ENCODE measurements around the gene STX1A.
"Not testable (repeated sequence)": the region's sequence is repeated elsewhere in the genome, so short reads cannot be mapped to it uniquely, and the experiment has no call there.

Gene STX1A

GRCh38 chr7:73683056-73683787 lies 36.2 kb downstream of the STX1A start, which contains the start of the genes BUD23 and DNAJC30:
TSS of gene BUD23 (plus strand) at chr7:73683597. CDS start at chr7:73683626, 29 bp downstream.
TSS of gene DNAJC30 (minus strand) at chr7:73683453. CDS start at chr7:73683423, 30 bp downstream.
- DNase-seq (ENCODE audit: low read depth in 2 of 2) = peak; percentile 98

DNA sequence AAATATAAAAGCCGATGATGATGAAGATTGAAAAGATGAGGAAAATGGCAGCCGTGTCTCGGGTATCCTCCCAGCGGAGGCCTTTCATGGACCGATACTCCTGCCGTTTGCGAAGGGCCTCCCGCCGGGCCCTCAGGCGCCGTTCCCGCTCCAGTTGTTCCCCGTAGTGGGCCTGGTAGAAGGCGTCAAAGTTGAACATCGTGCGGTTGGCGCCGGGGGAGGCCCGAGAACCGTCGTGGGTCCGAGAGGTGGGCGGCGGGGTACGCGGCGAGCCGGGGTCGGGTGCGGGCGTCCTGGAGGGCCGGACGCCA lies 36.8 kb downstream of the STX1A start:
- DNase-seq (ENCODE audit: low read depth in 2 of 2) = no peak

- DNase-seq (ENCODE audit: low read depth in 2 of 2) = no peak
These were observed 38.4 kb downstream of the STX1A start for GRCh38 chr7:73681031-73681430.

DNA sequence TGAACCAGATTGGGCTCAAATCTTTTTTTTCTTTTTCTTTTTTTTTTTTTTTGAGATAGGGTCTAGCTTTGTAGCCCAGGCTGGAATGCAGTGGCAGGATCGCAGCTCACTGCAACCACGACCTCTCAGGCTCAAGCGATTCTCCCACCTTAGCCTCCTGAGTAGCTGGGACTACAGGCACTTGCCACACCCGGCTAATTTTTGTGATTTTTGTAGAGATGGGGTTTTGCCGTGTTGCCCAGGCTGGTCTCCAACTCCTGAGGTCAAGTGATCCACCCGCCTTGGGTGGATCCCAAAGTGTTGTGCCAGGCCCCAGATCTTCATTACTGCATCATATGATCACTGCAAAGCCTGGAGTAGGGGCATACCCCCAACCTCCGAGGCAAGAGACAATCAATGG lies 39.0 kb downstream of the STX1A start:
- no peak for DNase-seq (ENCODE audit: low read depth in 2 of 2)

DNA sequence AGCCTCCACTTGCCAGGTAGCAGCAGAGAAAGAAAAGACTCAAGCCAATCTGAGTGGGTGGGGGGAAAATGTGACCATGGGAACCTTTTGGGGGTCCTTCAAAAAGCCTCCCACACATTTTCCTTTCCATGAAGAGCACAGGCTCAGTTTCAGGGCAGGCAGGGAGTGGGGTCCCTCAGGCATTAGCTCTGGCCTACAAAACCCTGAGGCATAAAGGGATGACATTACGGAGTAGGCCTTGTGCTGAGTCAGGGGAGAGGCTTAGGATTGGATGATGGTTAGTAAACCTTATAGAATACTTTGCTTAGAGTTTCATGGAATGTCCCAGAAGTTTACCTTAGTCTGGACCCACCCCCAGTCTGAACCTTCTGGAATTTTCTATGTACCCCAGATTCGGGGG lies 39.8 kb downstream of the STX1A start:
- DNase-seq (ENCODE audit: low read depth in 2 of 2) = no peak

DNA sequence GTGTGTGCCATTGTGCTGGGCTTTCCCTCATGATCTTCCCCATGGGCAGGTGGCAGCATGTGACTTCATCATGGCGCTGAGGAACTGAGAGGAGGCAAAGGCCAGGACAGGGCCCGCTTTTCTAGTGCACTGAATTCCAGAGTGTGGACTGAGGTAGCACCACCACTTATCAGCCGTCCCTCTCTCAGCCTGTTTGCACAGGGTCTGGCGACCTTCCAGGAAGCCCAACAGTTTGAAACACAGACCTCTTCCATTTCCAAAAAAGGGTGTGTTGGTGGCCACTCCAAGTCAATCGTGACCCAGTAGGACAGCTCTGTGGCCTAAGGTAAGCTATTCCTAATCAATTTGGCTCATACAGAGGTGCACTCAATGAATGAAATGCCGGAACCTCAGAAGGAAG lies 40.6 kb downstream of the STX1A start:
- DNase-seq (ENCODE audit: low read depth in 2 of 2) = no peak

GRCh38 chr7:73676062-73676461 lies 43.4 kb downstream of the STX1A start:
- not testable (repeated sequence) for DNase-seq (ENCODE audit: low read depth in 2 of 2)

- DNase-seq (ENCODE audit: low read depth in 2 of 2) = no peak
These were observed 44.9 kb downstream of the STX1A start for GRCh38 chr7:73674468-73675124.

- no peak for DNase-seq (ENCODE audit: low read depth in 2 of 2)
These were observed 47.5 kb downstream of the STX1A start for GRCh38 chr7:73671857-73672445.

DNA sequence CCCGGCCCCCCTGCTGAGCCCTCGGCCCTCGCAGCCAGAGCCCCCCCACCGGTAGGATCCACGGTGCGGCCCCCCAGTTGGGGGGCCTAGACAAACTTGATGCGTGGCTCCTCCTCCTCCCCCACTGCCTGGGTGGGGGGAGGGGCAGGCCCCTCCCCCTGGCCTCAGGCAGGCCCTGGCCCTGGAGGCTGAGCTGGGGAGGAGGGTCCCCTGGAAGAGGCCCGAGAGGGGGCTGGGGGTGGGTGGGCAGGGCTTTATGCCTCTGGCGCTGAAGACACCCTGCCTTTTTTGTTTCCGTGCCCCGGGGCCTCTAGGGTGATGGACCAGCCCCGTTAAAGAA lies 48.2 kb downstream of the STX1A start:
- DNase-seq (ENCODE audit: low read depth in 2 of 2) = no peak

- no peak for DNase-seq (ENCODE audit: low read depth in 2 of 2)
These were observed 49.5 kb downstream of the STX1A start for GRCh38 chr7:73669858-73670385.

DNA sequence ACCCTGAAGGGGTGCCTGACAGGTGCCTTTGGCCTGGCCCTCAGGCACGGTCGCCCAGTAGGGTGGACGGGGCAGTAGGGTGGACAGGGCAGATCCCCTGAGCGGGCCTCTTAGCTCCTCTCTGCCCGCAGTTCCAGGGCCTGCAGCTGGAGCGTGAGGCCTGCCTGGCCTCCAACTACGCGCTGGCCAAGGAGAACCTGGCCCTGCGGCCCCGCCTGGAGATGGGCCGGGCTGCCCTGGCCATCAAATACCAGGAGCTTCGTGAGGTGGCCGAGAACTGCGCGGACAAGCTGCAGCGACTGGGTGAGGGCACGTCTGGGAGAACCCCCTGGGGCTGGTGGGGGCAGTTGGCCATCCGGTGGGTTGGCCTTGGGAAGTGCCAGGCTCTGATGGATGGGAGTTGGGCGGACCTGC lies 50.2 kb downstream of the STX1A start:
- no peak for DNase-seq (ENCODE audit: low read depth in 2 of 2)

DNA sequence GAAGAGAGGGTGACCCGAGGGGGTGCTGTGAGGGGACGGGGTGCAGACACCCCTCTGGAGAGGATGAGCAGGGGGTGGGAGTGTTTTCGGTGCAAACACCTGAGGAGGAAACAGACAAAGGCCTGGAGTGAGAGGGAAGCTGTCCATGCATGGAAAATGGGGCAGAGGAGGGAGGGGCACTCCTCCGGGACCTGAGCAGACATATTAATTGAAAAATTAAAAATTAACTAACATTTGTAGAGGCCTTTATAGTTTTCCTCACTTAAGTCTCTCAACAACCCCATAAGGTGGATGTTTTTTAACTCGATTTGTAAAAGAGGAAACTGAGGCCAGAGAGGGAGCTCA lies 50.6 kb downstream of the STX1A start:
- DNase-seq (ENCODE audit: low read depth in 2 of 2) = no peak

- DNase-seq (ENCODE audit: low read depth in 2 of 2) = no peak
These were observed 51.2 kb downstream of the STX1A start for GRCh38 chr7:73668103-73668885.

DNA sequence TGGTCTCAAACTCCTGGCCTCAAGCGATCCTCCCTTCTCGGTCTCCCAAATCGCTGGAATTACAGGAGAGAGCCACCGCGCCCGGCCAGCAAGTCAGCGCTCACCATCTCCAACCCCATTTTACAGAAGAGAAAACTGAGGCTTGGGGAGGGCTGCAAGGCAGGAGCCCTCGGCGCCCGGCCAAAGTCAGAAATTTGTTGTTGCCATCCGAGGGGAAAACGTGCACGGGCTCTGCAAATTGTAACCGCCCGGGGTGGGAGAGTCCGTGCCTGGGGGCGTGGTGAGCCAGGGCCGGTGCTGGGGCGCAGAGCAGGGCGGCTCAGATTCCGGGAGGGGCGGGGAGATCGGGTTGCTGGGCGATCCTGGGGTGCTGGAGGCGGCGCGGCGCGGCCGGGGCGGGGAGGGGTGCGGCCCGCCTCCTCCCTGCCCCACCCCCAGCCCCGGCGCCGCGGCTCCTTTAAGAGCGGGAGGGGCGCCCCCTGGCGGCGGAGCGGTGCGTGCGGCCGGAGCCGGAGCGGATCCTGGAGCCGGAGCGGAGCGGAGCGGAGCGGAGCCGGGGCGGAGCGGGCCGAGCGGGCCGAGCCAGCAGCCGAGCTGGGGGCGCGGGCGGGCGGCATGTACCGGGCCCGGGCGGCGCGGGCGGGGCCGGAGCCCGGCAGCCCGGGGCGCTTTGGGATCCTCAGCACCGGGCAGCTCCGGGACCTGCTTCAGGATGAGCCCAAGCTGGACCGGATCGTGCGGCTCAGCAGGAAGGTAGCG lies 51.9 kb downstream of the STX1A start, which contains the start of gene VPS37D:
Gene VPS37D (plus strand): TSS at position 488 of the 759 bp plus-strand sequence. CDS start 128 bp downstream, at position 616.
- DNase-seq (ENCODE audit: low read depth in 2 of 2) = peak; percentile 95 to 96

DNA sequence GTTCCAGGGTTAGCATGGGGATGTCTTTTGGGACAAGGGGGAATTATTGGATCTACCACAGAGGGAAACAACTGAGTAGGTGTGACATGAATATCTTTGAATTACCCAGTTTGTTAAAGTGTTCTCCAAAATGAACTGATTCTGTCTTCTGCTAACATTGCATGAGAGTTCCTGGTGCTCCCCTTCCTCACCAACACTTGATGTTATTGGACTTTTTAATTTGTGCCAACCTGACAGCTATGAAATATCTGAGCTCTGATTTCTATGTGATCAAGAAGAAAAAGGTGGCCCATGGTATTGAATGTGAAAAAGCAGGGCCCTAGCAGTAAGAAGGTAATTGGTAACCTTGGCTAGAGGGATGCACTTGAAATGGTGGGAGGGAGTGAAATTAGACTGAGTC lies 56.4 kb downstream of the STX1A start:
- DNase-seq (ENCODE audit: low read depth in 2 of 2) = no peak

DNA sequence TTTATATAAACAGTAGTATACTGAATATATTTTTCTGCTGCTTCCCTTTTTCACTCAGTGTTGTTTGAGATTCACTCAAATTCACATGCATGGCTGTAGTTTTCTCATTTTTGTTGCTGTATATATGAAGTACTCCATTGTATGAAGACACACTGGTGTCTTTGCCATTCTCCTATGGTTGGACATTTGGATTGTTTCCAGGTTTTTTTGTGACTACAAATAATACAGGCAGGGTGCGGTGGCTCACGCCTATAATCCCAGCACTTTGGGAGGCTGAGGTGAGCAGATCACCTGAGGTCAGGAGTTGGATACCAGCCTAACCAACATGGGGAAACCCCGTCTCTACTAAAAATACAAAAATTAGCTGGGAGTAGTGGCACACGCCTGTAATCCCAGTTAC lies 58.9 kb downstream of the STX1A start:
- DNase-seq (ENCODE audit: low read depth in 2 of 2) = not testable (repeated sequence)

DNA sequence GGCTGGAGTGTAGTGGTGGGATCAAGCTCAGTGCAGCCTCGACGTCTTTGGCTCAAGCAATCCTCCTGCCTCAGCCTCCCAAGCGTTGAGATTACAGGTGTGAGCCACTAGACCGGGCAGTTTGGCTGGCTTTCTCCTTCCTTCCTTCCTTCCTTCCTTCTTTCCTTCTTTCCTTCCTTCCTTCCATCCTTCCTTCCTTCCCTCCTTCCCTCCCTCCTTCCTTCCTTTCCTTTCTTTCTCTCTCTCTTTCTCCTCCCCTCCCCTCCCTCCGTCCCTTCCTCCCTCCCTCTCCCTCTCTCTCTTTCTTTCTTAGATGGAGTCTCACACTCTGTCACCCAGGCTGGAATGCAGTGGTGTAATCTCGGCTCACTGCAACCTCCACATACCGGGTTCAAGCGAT lies 59.5 kb downstream of the STX1A start:
- no peak for DNase-seq (ENCODE audit: low read depth in 2 of 2)

DNA sequence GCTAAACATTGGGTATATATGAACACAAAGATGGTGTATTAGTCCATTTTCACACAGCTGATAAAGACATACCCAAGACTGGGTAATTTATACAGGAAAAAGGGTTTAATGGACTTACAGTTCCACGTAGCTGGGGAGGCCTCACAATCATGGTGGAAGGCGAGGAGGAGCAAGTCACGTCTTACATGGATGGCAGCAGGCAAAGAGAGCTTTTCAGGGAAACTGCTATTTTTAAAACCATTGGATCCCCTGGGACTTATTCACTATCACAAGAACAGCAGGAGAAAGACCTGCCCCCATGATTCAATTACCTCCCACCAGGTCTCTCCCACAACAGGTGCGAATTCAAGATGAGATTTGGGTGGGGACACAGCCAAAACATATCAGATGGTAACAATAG lies 64.2 kb downstream of the STX1A start:
- not testable (repeated sequence) for DNase-seq (ENCODE audit: low read depth in 2 of 2)

GRCh38 chr7:73652541-73652949 lies 66.9 kb downstream of the STX1A start:
- no peak for DNase-seq (ENCODE audit: low read depth in 2 of 2)

- no peak for DNase-seq (ENCODE audit: low read depth in 2 of 2)
These were observed 68.9 kb downstream of the STX1A start for GRCh38 chr7:73650524-73650923.

Measured in stimulated activated CD4-positive, alpha-beta T cell treated with anti-CD3 and anti-CD28 coated beads, Interleukin-1b, Interleukin-23, amount 100 ng/mL, for 4 hours (primary cell).